ENCODE measurements around the gene ZNF282.

Gene ZNF282

DNA sequence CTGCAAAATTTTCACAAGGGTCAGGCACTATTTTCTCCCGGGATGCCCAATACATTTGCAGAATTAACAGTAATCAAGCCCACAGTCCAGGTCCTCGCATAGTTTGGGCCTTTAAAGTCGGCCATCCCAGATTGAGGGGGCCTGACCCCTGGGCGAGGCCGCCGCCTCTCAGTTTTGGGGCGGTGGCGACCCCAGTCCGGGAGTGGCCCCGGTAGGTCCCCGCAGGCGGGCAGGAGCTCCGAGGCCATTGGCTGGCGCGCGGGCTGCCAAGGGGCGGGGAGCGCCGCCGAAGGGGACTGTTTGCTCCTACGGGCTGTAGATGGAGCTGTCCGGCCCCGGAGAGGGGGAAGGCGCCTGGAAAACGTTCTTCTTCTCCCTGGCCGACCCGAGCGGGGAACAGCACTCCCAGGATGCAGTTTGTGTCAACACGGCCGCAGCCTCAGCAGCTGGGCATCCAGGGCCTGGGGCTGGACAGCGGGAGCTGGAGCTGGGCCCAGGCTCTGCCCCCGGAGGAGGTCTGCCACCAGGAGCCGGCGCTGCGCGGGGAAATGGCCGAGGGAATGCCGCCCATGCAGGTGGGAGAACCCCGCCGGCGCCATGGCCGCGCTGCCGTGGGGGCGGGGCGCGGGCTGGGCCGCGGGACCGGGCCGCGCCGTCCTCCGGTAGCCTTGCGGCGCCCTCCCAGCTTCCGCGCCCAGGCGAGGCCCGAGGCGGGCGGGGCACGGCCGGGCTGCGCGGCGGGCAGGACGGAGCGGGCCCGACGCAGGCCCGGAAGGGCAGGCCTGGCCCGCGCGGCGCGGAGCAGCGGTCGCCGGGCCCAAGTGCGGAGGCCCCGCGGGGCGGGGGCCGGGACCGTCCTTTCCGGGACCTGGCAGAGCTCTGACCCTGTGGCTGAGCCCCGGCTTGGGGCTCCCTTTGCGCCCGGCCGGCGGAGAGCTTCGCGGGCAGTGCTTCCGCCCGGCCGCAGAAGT lies at the start of gene ZNF282:
Gene ZNF282 (plus strand): TSS at position 367 of the 971 bp plus-strand sequence. CDS start 44 bp downstream, at position 411.
- TF ChIP-seq SNAI2 (CRISPR knock-in tag; IDR thresholded peaks at IDR 0.05) (no peak), ZFP30 (CRISPR knock-in tag; IDR thresholded peaks at IDR 0.05) (no peak), ISL1 (CRISPR knock-in tag; IDR thresholded peaks at IDR 0.05) (no peak), ZNF70 (CRISPR knock-in tag; IDR thresholded peaks at IDR 0.05) (no peak), TOX (CRISPR knock-in tag; IDR thresholded peaks at IDR 0.05; ENCODE audit: borderline replicate concordance) (no peak), OSR1 (CRISPR knock-in tag; IDR thresholded peaks at IDR 0.05) (no peak), CSDC2 (CRISPR knock-in tag; IDR thresholded peaks at IDR 0.05) (peak; percentile 36; the same call in 1 of the 2 replicates), ZFP3 (CRISPR knock-in tag; IDR thresholded peaks at IDR 0.05) (peak; percentile 49; the same call in 1 of the 2 replicates), ESRRG (CRISPR knock-in tag; IDR thresholded peaks at IDR 0.05) (no peak), GLIS3 (CRISPR knock-in tag; IDR thresholded peaks at IDR 0.05) (peak; percentile 22; the same call in 1 of the 2 replicates), ZNF565 (CRISPR knock-in tag; conservative IDR thresholded peaks at IDR 0.05; ENCODE audit: low read depth) (no peak), TCF4 (CRISPR knock-in tag; IDR thresholded peaks at IDR 0.05; ENCODE audit: borderline replicate concordance) (peak; percentile 48; the same call in 1 of the 2 replicates), ARNTL (CRISPR knock-in tag; IDR thresholded peaks at IDR 0.05; ENCODE audit: borderline replicate concordance, low read depth) (no peak), BACH2 (CRISPR knock-in tag; IDR thresholded peaks at IDR 0.05; ENCODE audit: borderline replicate concordance) (no peak), RARB (CRISPR knock-in tag; IDR thresholded peaks at IDR 0.05) (no peak), CSRNP3 (CRISPR knock-in tag; IDR thresholded peaks at IDR 0.05) (no peak), ZNF8 (CRISPR knock-in tag; IDR thresholded peaks at IDR 0.05) (no peak), ZC3H10 (CRISPR knock-in tag; IDR thresholded peaks at IDR 0.05) (0 out of 2 replicates have a peak, but pooled peaks have one; percentile 13), PPARA (CRISPR knock-in tag; IDR thresholded peaks at IDR 0.05; ENCODE audit: borderline replicate concordance) (no peak)
- TF ChIP-seq, protein P1, sequence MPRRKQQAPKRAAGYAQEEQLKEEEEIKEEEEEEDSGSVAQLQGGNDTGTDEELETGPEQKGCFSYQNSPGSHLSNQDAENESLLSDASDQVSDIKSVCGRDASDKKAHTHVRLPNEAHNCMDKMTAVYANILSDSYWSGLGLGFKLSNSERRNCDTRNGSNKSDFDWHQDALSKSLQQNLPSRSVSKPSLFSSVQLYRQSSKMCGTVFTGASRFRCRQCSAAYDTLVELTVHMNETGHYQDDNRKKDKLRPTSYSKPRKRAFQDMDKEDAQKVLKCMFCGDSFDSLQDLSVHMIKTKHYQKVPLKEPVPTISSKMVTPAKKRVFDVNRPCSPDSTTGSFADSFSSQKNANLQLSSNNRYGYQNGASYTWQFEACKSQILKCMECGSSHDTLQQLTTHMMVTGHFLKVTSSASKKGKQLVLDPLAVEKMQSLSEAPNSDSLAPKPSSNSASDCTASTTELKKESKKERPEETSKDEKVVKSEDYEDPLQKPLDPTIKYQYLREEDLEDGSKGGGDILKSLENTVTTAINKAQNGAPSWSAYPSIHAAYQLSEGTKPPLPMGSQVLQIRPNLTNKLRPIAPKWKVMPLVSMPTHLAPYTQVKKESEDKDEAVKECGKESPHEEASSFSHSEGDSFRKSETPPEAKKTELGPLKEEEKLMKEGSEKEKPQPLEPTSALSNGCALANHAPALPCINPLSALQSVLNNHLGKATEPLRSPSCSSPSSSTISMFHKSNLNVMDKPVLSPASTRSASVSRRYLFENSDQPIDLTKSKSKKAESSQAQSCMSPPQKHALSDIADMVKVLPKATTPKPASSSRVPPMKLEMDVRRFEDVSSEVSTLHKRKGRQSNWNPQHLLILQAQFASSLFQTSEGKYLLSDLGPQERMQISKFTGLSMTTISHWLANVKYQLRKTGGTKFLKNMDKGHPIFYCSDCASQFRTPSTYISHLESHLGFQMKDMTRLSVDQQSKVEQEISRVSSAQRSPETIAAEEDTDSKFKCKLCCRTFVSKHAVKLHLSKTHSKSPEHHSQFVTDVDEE (CRISPR knock-in tag; IDR thresholded peaks at IDR 0.05): no peak; the same call in none of the 2 replicates
- TF ChIP-seq, protein P2, sequence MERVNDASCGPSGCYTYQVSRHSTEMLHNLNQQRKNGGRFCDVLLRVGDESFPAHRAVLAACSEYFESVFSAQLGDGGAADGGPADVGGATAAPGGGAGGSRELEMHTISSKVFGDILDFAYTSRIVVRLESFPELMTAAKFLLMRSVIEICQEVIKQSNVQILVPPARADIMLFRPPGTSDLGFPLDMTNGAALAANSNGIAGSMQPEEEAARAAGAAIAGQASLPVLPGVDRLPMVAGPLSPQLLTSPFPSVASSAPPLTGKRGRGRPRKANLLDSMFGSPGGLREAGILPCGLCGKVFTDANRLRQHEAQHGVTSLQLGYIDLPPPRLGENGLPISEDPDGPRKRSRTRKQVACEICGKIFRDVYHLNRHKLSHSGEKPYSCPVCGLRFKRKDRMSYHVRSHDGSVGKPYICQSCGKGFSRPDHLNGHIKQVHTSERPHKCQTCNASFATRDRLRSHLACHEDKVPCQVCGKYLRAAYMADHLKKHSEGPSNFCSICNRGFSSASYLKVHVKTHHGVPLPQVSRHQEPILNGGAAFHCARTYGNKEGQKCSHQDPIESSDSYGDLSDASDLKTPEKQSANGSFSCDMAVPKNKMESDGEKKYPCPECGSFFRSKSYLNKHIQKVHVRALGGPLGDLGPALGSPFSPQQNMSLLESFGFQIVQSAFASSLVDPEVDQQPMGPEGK (CRISPR knock-in tag; IDR thresholded peaks at IDR 0.05; ENCODE audit: borderline replicate concordance): no peak
- TF ChIP-seq, protein P3, sequence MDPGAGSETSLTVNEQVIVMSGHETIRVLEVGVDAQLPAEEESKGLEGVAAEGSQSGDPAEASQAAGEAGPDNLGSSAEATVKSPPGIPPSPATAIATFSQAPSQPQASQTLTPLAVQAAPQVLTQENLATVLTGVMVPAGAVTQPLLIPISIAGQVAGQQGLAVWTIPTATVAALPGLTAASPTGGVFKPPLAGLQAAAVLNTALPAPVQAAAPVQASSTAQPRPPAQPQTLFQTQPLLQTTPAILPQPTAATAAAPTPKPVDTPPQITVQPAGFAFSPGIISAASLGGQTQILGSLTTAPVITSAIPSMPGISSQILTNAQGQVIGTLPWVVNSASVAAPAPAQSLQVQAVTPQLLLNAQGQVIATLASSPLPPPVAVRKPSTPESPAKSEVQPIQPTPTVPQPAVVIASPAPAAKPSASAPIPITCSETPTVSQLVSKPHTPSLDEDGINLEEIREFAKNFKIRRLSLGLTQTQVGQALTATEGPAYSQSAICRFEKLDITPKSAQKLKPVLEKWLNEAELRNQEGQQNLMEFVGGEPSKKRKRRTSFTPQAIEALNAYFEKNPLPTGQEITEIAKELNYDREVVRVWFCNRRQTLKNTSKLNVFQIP (CRISPR knock-in tag; IDR thresholded peaks at IDR 0.05; ENCODE audit: borderline replicate concordance, low read depth): no peak
- TF ChIP-seq, protein P4, sequence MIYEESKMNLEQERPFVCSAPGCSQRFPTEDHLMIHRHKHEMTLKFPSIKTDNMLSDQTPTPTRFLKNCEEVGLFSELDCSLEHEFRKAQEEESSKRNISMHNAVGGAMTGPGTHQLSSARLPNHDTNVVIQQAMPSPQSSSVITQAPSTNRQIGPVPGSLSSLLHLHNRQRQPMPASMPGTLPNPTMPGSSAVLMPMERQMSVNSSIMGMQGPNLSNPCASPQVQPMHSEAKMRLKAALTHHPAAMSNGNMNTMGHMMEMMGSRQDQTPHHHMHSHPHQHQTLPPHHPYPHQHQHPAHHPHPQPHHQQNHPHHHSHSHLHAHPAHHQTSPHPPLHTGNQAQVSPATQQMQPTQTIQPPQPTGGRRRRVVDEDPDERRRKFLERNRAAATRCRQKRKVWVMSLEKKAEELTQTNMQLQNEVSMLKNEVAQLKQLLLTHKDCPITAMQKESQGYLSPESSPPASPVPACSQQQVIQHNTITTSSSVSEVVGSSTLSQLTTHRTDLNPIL (CRISPR knock-in tag; IDR thresholded peaks at IDR 0.05; ENCODE audit: low read depth): no peak
- peak; percentile 99 for ATAC-seq

Data from SK-N-SH treated with all-trans-retinoic acid at 6 μM for 48 hours (cell line).